Measurements from ENCODE around the gene CLTCL1. TPM values are rescaled to one million over a fixed set of nuclear protein-coding genes. Genes with fewer than 3 reads are reported as not detected.

The CLTCL1 gene
- total RNA-seq, 1 experiment from 2014 or later, result 12.9 TPM

DNA sequence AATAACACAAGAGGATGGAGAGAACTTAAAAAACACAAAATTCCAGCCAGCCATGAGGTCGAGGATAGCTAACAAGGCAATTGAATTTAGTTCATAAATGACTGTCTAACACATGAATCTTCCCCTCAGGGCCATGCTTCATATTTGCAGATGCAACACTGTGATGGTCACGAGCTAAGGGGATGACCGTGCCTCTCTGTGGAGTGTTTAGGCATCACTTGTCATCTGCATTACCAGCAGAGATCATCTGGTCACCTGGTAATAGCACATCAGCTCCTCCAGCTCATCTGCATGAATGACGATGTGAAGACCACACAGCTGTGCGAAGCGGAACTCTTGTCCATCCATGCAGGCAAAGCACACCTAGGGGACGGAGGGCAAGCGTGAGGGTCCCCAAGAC, 92.0 kb downstream of the CLTCL1 start:
- H4K20me1 ChIP-seq (ENCODE audit: insufficient read depth, low read depth, low read length), result no peaks in the 10 kb centered on the region
- H3K9me2 ChIP-seq (replicated peaks; ENCODE audit: insufficient read depth, low read length), result no peaks in the 10 kb centered on the region
- no peaks in the 10 kb centered on the region for H3K9me3 ChIP-seq (ENCODE audit: low read length)
- DNase-seq, result no peak
- H3K9ac ChIP-seq (ENCODE audit: low read length), result no peak overlapping the region
- no peak overlapping the region for H3K4me2 ChIP-seq (ENCODE audit: low read depth, low read length, poor library complexity, severe bottlenecking)
- H3K27ac ChIP-seq (ENCODE audit: low read length), result no peak overlapping the region
- no peaks in the 10 kb centered on the region for H3K27me3 ChIP-seq (ENCODE audit: low read length)
- H2AFZ ChIP-seq (ENCODE audit: low read length), result no peak overlapping the region
- H3K4me3 ChIP-seq (ENCODE audit: low read length), result no peak overlapping the region
- no peaks in the 10 kb centered on the region; the same call in 1 of the 2 replicates for H3K36me3 ChIP-seq (ENCODE audit: insufficient read depth, low read length)
- H3K4me1 ChIP-seq (ENCODE audit: low read length), result no peaks in the 10 kb centered on the region
- H3K79me2 ChIP-seq (ENCODE audit: low read length), result no peaks in the 10 kb centered on the region

GRCh38 chr22:19197997-19198865, 93.3 kb downstream of the CLTCL1 start:
- Histone ChIP-seq H3K4me1 (ENCODE audit: low read length) (no peaks in the 10 kb centered on the region), H3K4me3 (ENCODE audit: low read length) (no peak overlapping the region), H3K27me3 (ENCODE audit: low read length) (no peaks in the 10 kb centered on the region), H3K79me2 (ENCODE audit: low read length) (no peaks in the 10 kb centered on the region), H3K9me3 (ENCODE audit: low read length) (no peaks in the 10 kb centered on the region), H3K9ac (ENCODE audit: low read length) (no peak overlapping the region), H4K20me1 (ENCODE audit: insufficient read depth, low read depth, low read length) (no peaks in the 10 kb centered on the region), H3K9me2 (replicated peaks; ENCODE audit: insufficient read depth, low read length) (no peaks in the 10 kb centered on the region), H2AFZ (ENCODE audit: low read length) (no peak overlapping the region), H3K4me2 (ENCODE audit: low read depth, low read length, poor library complexity, severe bottlenecking) (no peak overlapping the region), H3K27ac (ENCODE audit: low read length) (no peak overlapping the region), H3K36me3 (ENCODE audit: insufficient read depth, low read length) (no peaks in the 10 kb centered on the region; the same call in 1 of the 2 replicates)
- no peak for DNase-seq

GRCh38 chr22:19196841-19197612, 94.5 kb downstream of the CLTCL1 start:
- no peak for DNase-seq
- no peak overlapping the region for H3K4me3 ChIP-seq (ENCODE audit: low read length)
- no peak overlapping the region for H3K4me2 ChIP-seq (ENCODE audit: low read depth, low read length, poor library complexity, severe bottlenecking)
- H3K36me3 ChIP-seq (ENCODE audit: insufficient read depth, low read length), result no peaks in the 10 kb centered on the region; the same call in 1 of the 2 replicates
- H3K4me1 ChIP-seq (ENCODE audit: low read length), result no peaks in the 10 kb centered on the region
- H3K79me2 ChIP-seq (ENCODE audit: low read length), result no peaks in the 10 kb centered on the region
- no peak overlapping the region for H3K9ac ChIP-seq (ENCODE audit: low read length)
- no peak overlapping the region for H3K27ac ChIP-seq (ENCODE audit: low read length)
- no peaks in the 10 kb centered on the region for H3K9me2 ChIP-seq (replicated peaks; ENCODE audit: insufficient read depth, low read length)
- no peak overlapping the region for H2AFZ ChIP-seq (ENCODE audit: low read length)
- H3K27me3 ChIP-seq (ENCODE audit: low read length), result no peaks in the 10 kb centered on the region
- H3K9me3 ChIP-seq (ENCODE audit: low read length), result no peaks in the 10 kb centered on the region
- H4K20me1 ChIP-seq (ENCODE audit: insufficient read depth, low read depth, low read length), result no peaks in the 10 kb centered on the region

DNA sequence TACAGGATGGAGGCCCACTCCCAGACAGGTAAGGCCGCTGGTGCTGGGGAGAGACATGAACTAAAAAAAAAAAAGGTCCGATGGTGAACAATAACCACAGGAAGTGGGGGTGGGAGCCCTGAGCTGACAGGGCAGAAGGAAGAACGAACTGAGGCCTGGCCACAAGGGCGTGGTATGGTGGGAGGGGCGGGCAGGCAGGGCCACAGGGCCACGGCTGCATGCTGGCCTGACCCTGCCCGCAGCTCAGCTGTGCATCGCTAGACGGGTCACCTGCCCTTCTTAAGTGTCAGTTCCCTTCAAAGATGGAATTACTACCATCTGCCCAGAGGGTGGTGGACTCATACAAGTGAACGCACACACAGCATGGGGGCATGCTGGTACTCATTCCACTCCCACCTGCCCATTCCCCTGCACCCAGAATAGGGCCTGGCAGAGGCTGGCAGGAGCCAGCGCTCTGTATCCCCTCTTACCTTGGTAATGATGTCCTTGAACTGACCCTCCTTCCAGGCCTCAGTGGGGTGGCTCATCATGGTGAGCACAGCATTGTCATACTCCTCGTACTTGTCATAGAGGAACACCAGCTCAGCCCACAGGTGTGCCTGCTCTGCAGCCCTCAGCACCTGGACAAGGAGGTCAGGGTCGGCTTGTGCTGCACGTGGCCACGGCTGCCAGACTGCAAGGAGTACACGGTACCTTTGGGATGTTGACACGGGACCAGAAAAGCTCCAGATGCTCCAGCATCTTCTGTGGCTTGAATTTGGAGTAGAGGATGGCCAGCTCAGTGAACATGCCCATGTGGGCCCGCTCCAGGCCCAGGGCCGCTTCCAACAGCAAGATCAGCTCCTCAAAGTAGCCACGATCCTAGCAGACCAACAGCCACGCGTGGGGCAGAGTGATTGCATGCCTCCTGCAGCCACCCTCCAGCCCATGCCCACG, 95.5 kb downstream of the CLTCL1 start:
- no peak overlapping the region for H3K9ac ChIP-seq (ENCODE audit: low read length)
- H3K4me3 ChIP-seq (ENCODE audit: low read length), result no peak overlapping the region
- H4K20me1 ChIP-seq (ENCODE audit: insufficient read depth, low read depth, low read length), result no peaks in the 10 kb centered on the region
- H3K4me2 ChIP-seq (ENCODE audit: low read depth, low read length, poor library complexity, severe bottlenecking), result no peak overlapping the region
- H3K9me3 ChIP-seq (ENCODE audit: low read length), result no peaks in the 10 kb centered on the region
- DNase-seq, result no peak
- no peaks in the 10 kb centered on the region for H3K4me1 ChIP-seq (ENCODE audit: low read length)
- H3K27me3 ChIP-seq (ENCODE audit: low read length), result no peaks in the 10 kb centered on the region
- no peaks in the 10 kb centered on the region for H3K9me2 ChIP-seq (replicated peaks; ENCODE audit: insufficient read depth, low read length)
- H2AFZ ChIP-seq (ENCODE audit: low read length), result no peak overlapping the region
- H3K79me2 ChIP-seq (ENCODE audit: low read length), result no peaks in the 10 kb centered on the region
- H3K36me3 ChIP-seq (ENCODE audit: insufficient read depth, low read length), result no peaks in the 10 kb centered on the region; the same call in 1 of the 2 replicates
- H3K27ac ChIP-seq (ENCODE audit: low read length), result no peak overlapping the region

DNA sequence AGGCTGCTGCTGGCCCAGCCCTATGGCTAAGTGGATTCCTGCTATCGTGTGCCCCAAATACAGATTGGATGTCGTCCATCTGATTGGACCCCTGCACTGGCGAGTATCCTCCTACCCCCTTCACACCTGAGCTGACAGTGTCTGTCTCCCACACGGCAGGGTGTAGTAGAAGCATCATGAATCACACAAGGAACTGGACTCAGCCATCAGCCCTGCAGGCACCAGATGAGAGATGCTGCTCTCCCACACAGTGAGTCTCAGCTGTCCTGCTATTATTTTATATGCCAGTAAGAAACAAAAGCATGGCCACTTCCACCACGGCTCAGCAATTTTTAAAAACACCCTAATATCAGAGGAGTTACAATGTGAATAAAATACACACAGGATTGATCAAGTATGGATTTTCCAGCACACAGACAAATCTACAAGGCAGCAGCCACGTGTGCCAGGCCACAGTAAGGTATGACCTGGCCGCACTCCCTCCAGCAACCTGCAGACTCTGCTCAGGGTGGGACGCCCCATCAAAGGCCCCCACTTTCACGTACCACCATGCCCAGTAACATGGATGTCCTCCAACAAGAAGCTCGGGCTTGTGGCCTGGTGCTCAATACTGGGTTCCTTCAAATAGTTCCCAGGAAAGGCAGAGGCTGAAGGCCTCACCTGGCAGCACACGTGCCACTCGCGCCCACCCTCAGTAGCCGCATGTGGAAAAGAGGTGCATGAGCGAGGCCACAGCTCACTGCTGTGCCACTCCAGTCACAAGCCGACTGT, 96.6 kb downstream of the CLTCL1 start:
- no peak overlapping the region for H2AFZ ChIP-seq (ENCODE audit: low read length)
- no peaks in the 10 kb centered on the region; the same call in 1 of the 2 replicates for H3K36me3 ChIP-seq (ENCODE audit: insufficient read depth, low read length)
- no peak overlapping the region for H3K4me3 ChIP-seq (ENCODE audit: low read length)
- H4K20me1 ChIP-seq (ENCODE audit: insufficient read depth, low read depth, low read length), result no peaks in the 10 kb centered on the region
- H3K9me3 ChIP-seq (ENCODE audit: low read length), result no peaks in the 10 kb centered on the region
- no peak overlapping the region for H3K27ac ChIP-seq (ENCODE audit: low read length)
- H3K9ac ChIP-seq (ENCODE audit: low read length), result no peak overlapping the region
- no peak for DNase-seq
- H3K79me2 ChIP-seq (ENCODE audit: low read length), result no peaks in the 10 kb centered on the region
- no peaks in the 10 kb centered on the region for H3K9me2 ChIP-seq (replicated peaks; ENCODE audit: insufficient read depth, low read length)
- H3K4me2 ChIP-seq (ENCODE audit: low read depth, low read length, poor library complexity, severe bottlenecking), result no peak overlapping the region
- no peaks in the 10 kb centered on the region for H3K4me1 ChIP-seq (ENCODE audit: low read length)
- H3K27me3 ChIP-seq (ENCODE audit: low read length), result no peaks in the 10 kb centered on the region

- Histone ChIP-seq H3K36me3 (ENCODE audit: insufficient read depth, low read length) (no peaks in the 10 kb centered on the region; the same call in 1 of the 2 replicates), H3K4me1 (ENCODE audit: low read length) (no peaks in the 10 kb centered on the region), H3K9ac (ENCODE audit: low read length) (no peak overlapping the region), H3K9me3 (ENCODE audit: low read length) (no peaks in the 10 kb centered on the region), H3K27me3 (ENCODE audit: low read length) (no peaks in the 10 kb centered on the region), H3K4me2 (ENCODE audit: low read depth, low read length, poor library complexity, severe bottlenecking) (no peak overlapping the region), H3K79me2 (ENCODE audit: low read length) (no peaks in the 10 kb centered on the region), H4K20me1 (ENCODE audit: insufficient read depth, low read depth, low read length) (no peaks in the 10 kb centered on the region), H3K9me2 (replicated peaks; ENCODE audit: insufficient read depth, low read length) (no peaks in the 10 kb centered on the region), H3K4me3 (ENCODE audit: low read length) (no peak overlapping the region), H3K27ac (ENCODE audit: low read length) (no peak overlapping the region), H2AFZ (ENCODE audit: low read length) (no peak overlapping the region)
- no peak for DNase-seq
Measured at GRCh38 chr22:19193879-19194278, 97.6 kb downstream of the CLTCL1 start.

DNA sequence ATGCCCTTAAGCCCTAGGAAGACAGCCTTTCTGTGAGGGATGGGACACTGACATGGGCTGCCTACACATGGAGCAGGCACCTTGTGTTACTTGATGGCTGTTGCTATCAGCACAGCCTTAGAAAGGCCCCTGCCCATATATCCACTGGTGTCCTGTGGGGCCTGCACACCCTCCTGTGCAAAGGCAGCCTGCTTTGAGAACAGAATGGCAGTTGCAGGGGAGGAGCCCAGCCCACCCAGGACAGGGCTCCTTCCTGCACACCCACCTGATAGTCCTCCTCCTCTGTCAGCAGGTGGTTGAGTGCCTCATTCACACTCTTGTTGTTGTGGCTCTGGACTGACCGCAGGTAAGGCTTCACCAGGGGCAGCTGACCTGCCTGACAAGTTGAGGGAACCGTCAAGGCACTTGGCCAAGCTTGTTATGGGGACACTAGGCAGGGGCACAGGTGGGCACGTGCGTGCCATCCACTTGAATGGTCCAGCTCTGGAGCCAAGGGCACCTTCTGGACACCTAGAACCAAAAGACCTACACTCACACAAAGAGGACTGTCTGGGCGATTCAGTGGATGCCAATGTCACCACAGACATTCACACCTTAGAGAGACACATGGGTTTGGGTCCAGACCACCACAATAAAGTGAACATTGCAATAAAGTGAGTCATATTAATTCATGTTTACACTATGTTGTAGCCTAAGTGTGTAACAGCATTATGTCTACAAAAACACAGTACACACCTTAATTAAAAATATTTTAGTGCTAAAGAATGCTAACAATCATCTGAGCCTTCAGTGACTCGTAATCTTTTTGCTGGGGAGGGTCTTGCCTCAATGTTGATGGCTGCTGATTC, 103.6 kb downstream of the CLTCL1 start:
- no peak for DNase-seq
- H3K27ac ChIP-seq (ENCODE audit: low read length), result no peak overlapping the region
- H3K4me1 ChIP-seq (ENCODE audit: low read length), result peaks cover 5% of the 10 kb centered on the region; the same call in 1 of the 2 replicates
- no peak overlapping the region for H3K9ac ChIP-seq (ENCODE audit: low read length)
- no peaks in the 10 kb centered on the region for H3K79me2 ChIP-seq (ENCODE audit: low read length)
- no peak overlapping the region for H3K4me2 ChIP-seq (ENCODE audit: low read depth, low read length, poor library complexity, severe bottlenecking)
- H3K4me3 ChIP-seq (ENCODE audit: low read length), result no peak overlapping the region
- no peaks in the 10 kb centered on the region for H4K20me1 ChIP-seq (ENCODE audit: insufficient read depth, low read depth, low read length)
- no peaks in the 10 kb centered on the region for H3K9me3 ChIP-seq (ENCODE audit: low read length)
- no peaks in the 10 kb centered on the region for H3K27me3 ChIP-seq (ENCODE audit: low read length)
- no peak overlapping the region for H2AFZ ChIP-seq (ENCODE audit: low read length)
- no peaks in the 10 kb centered on the region for H3K9me2 ChIP-seq (replicated peaks; ENCODE audit: insufficient read depth, low read length)
- no peaks in the 10 kb centered on the region for H3K36me3 ChIP-seq (ENCODE audit: insufficient read depth, low read length)
